Measurements from ENCODE around the gene GGTLC2.

Gene GGTLC2

DNA sequence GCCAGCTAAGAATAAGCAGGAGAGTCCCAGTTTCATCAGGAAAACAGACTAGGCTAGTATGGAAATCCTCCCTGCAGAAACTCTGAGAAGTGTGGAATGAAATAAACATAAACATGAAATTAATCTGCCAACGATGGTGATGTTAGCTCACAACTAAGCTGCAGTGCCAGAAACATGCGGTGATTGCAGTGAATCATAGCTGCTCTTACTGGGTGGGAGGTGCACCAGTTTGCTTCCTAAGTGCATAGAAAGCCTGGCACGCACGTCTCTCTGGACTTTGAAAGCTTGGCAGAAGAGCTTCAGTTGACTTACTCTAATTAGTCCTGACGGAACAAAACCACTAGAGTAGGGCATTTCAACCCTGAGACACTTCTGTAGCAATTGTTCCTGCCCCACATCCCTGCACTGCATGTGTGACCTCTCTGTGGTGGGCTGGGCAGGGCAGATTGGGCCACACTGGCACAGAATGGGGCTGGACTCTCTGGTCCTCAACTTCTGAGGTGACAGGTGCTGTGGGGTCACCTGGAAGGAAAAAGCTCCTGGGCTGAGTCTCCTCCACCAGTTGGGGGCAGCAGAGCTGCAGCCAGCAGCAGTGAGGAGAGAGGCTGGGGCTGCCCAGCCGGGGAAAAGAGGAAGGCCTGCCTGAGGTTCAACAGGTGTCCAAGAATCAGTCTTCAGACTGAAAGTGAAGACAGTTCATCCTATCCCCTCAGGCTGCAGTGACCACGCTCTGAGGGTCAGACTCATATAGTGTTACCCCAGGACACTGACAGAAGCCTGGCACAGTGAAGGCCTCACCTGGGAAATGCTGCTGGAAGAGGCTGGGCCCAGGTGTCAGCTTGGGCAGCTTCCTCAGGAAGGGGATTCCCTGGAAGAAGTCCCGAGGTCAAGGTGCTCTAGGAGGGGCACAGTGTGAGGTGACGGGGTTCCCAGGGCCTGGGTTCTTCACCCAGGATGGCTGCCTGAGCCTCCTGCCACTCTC lies 40.5 kb downstream of the GGTLC2 start:
- peak; percentile 54 for DNase-seq (ENCODE audit: low spot score)

DNA sequence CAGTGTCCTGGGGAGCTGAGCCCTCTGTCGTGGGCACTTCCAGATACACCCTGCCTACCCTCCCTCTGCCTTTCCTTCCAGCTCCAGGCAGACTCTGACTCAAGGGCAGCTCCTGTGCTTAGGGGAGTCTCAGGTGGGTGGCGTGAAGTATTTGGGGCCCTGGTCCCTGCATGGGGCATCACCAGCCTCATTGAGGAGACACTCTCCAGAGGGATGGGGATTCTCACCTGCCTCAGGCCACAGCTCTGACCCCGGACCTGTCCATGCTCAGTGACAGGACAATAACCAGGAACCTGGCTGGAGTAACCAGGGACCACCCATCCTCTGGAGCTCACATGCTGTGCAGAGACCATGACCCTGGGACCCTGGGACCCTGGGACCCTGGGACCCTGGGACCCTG lies 41.2 kb downstream of the GGTLC2 start:
- DNase-seq (ENCODE audit: low spot score) = no peak
- TF ChIP-seq, protein P1, sequence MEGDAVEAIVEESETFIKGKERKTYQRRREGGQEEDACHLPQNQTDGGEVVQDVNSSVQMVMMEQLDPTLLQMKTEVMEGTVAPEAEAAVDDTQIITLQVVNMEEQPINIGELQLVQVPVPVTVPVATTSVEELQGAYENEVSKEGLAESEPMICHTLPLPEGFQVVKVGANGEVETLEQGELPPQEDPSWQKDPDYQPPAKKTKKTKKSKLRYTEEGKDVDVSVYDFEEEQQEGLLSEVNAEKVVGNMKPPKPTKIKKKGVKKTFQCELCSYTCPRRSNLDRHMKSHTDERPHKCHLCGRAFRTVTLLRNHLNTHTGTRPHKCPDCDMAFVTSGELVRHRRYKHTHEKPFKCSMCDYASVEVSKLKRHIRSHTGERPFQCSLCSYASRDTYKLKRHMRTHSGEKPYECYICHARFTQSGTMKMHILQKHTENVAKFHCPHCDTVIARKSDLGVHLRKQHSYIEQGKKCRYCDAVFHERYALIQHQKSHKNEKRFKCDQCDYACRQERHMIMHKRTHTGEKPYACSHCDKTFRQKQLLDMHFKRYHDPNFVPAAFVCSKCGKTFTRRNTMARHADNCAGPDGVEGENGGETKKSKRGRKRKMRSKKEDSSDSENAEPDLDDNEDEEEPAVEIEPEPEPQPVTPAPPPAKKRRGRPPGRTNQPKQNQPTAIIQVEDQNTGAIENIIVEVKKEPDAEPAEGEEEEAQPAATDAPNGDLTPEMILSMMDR (IDR thresholded peaks at IDR 0.05; ENCODE audit: extremely low read depth, missing control alignments) = no peak

More for the DNA sequence above, 40.5 kb downstream of the GGTLC2 start:
- TF ChIP-seq, protein P1 (IDR thresholded peaks at IDR 0.05; ENCODE audit: extremely low read depth, missing control alignments) = peak; percentile 47

DNA sequence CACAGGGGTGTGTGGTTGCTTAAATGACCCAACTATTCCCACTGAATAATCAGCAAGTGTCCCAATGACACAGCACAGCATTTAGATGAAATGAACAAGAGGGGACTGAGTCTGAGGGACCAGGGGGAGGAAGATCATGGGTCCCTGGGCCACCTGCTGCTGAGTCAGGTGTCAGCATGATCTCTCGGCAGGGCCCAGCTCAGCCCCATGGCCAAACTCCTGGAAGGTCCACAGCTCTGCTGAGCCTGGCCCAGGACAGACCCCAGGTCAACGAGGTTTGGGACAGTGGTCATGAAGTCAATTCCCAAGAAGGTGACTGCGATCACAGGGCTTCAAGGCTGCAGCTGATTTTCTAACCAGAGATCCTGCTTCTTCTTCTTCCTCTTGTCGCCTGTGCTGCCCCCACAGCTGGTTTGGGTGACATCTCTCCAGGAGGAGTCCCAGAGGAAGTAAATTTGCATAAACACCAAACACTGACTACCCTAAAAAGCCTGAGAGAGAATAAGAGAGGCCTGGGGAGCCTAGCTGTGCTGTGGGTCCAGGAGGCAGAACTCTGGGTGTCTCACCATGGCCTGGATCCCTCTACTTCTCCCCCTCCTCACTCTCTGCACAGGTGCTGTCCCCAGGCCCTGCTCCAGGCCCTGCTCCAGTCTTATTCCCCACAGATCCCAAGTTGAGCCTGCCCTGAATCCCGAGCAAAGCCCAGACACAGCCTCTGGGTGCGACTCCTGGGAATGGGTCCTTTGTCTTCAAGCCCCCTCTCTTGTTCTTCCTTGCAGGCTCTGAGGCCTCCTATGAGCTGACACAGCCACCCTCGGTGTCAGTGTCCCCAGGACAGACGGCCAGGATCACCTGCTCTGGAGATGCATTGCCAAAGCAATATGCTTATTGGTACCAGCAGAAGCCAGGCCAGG lies 42.0 kb downstream of the GGTLC2 start:
- peak; percentile 60 for DNase-seq (ENCODE audit: low spot score)

DNA sequence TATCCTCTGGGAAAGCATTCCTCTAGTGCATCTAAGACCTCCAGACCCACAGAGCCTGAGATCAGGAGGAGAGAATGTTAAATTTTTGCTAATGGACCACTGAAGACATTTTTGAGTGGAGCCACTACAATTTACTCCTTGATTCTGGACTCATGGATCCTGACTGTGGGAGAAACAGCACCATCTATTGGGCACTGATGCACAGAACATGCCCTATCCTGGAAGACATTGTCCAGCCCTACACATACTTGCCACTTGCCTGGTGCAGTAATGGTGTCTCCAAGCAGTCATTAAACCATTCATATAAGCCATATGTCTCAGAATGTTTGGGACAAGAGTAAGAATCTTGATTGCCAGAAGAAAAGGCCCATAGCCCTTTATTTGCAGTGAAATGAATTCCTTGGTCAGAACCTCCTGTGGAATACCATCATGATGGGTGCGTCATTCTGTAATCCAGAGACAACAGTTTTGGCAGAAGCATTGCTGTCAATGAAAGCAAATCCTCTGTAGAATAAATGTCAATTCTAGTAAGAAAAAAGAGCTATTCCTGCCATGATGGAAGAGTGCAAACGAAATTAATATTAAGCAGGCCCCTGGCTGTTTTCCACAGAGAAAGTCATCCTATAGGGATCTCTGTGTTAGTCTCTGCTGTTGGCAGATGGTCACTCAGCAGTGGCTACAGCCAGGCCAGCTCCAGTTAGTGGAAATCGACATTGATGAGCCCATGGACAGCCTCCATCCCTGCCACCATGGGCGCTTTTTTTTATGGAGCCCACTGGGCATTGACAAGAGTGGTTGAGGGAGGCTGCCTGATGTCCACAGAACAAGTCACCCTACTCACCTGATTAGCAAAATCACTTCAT lies 43.5 kb downstream of the GGTLC2 start:
- TF ChIP-seq, protein P1 (IDR thresholded peaks at IDR 0.05; ENCODE audit: extremely low read depth, missing control alignments) = peak; percentile 52
- peak; percentile 39 for DNase-seq (ENCODE audit: low spot score)

DNA sequence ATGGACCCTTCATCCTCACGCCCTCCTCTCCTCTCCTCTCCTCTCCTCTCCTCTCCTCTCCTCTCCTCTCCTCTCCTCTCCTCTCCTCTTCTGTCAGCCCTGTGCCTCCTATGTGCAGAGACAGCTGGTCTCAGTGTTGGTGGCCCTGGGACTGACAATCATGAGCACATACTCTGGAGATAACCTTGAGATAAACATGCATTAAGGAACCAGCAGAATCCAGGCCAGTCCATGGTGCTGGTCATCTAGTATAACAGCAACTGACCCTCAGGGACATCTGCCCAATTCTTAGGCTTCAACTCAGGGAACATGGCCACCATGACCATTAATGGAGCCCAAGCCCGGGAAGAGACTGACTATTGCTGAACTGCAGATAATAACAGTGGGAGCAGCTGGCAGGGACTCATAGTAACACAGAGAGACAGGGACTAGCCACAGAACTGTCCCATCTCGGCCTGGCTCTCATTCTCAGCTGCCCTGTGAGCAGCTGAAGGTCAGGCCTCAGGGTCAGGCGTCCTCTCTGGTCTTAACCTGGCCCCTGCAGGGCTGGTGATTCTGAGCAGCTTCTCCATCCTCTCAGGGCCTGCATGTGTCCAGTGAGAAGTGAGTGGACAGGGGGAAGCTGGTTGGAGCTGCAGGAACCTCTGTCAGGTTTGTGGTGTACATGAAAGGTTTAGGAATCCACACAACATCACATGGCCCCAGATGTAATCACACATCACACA lies 45.4 kb downstream of the GGTLC2 start:
- TF ChIP-seq, protein P1 (IDR thresholded peaks at IDR 0.05; ENCODE audit: extremely low read depth, missing control alignments) = no peak
- DNase-seq (ENCODE audit: low spot score) = no peak

DNA sequence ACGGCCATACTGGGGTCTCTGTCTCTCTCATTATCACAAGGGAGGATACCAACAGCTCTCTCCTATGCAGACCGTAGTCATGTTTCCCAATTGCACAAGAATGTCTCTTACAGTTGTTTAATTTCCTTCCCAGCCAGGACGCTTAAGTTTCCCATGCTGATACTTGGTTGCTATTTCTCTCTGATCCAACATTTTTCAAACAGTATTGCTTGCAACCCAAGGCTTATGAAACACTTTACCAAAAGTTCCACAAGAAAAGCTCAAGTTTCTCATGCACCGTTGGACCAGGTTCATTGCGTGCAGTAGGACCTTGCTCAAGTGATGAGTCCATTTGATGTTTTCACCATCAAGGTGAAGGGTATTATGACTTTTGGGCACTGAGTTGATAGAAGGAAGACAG lies 46.6 kb downstream of the GGTLC2 start:
- DNase-seq (ENCODE audit: low spot score) = no peak
- TF ChIP-seq, protein P1 (IDR thresholded peaks at IDR 0.05; ENCODE audit: extremely low read depth, missing control alignments) = no peak
